HL-60/S4 (cell line): Measurements from ENCODE around the gene TRIM17.

ENCODE experiments used
- in situ Hi-C: fragments of 300-500 bp; cut with MboI; formaldehyde crosslinking; loops from 2 replicates; pipeline ENCODE4 v1.14.3; 2022; ENCODE audit warnings: low sequenced_read_pairs

Gene TRIM17

GRCh38 chr1:228385232-228385631 lies 31.4 kb downstream of the TRIM17 start:
- in situ Hi-C loops, result no loop called here

- in situ Hi-C loops, result no loop called here
Observed at GRCh38 chr1:228383773-228384172, 32.9 kb downstream of the TRIM17 start.

GRCh38 chr1:228381356-228381755 lies 35.3 kb downstream of the TRIM17 start:
- in situ Hi-C loops, result no loop called here

- in situ Hi-C loops, result no loop called here
Observed at GRCh38 chr1:228379666-228380065, 37.0 kb downstream of the TRIM17 start.

GRCh38 chr1:228378873-228379460 lies 37.7 kb downstream of the TRIM17 start:
- in situ Hi-C loops, result no loop called here

- in situ Hi-C loops, result no loop called here
Observed at GRCh38 chr1:228378090-228378872, 38.4 kb downstream of the TRIM17 start.

GRCh38 chr1:228377664-228378089 lies 39.0 kb downstream of the TRIM17 start:
- in situ Hi-C loops, result no loop called here

GRCh38 chr1:228376651-228377631 lies 39.7 kb downstream of the TRIM17 start:
- in situ Hi-C loops, result no loop called here

- in situ Hi-C loops, result no loop called here
Observed at GRCh38 chr1:228376262-228376628, 40.4 kb downstream of the TRIM17 start.

GRCh38 chr1:228375578-228376261 lies 40.9 kb downstream of the TRIM17 start:
- in situ Hi-C loops, result no loop called here

- in situ Hi-C loops, result no loop called here
Observed at GRCh38 chr1:228374711-228375577, 41.7 kb downstream of the TRIM17 start.

GRCh38 chr1:228373681-228374571 lies 42.7 kb downstream of the TRIM17 start:
- in situ Hi-C loops, result no loop called here

- in situ Hi-C loops, result no loop called here
Observed at GRCh38 chr1:228373004-228373680, 43.5 kb downstream of the TRIM17 start.

- in situ Hi-C loops, result no loop called here
Observed at GRCh38 chr1:228372183-228373003, 44.3 kb downstream of the TRIM17 start.

GRCh38 chr1:228371741-228372182 lies 44.9 kb downstream of the TRIM17 start:
- in situ Hi-C loops, result no loop called here

- in situ Hi-C loops, result no loop called here
Observed at GRCh38 chr1:228370941-228371740, 45.5 kb downstream of the TRIM17 start.
